H1 (cell line): ENCODE measurements around the gene NEGR1.

ENCODE experiments used
- CHD2 ChIP-seq: IDR thresholded peaks from 2 replicates; pipeline ENCODE4 v1.6.1; 2012; ENCODE audit warnings: low read length, improper control_type of control experiment
- CTCF ChIP-seq, 3 experiments: IDR thresholded peaks; 1 replicate in 2 of 3; 2 replicates in 1 of 3; pipeline versions ENCODE4 v1.5.1 to v1.6.1; 2011; ENCODE audit warnings: low read length in 3 of 3, mild to moderate bottlenecking in 3 of 3, inconsistent platforms in 2 of 3, low read depth in 1 of 3, moderate library complexity in 1 of 3; ENCODE audit not compliant: insufficient read depth in 1 of 3; ENCODE audit errors: control extremely low read depth in 1 of 3
- EP300 ChIP-seq, 2 experiments: IDR thresholded peaks; 1 replicate in 1 of 2; 2 replicates in 1 of 2; pipeline ENCODE4 v1.6.1; 2011 to 2012; ENCODE audit warnings: low read depth in 2 of 2, low read length in 2 of 2, mild to moderate bottlenecking in 2 of 2, borderline replicate concordance in 1 of 2, inconsistent platforms in 1 of 2, moderate library complexity in 1 of 2
- MAFK ChIP-seq: IDR thresholded peaks from 2 replicates; pipeline ENCODE4 v1.6.1; 2012; ENCODE audit warnings: low read depth, mild to moderate bottlenecking, improper control_type of control experiment, low read length
- POLR2A ChIP-seq, 2 experiments: IDR thresholded peaks; 1 replicate in 1 of 2; 2 replicates in 1 of 2; pipeline ENCODE4 v1.6.1; 2011; ENCODE audit warnings: low read depth in 2 of 2, low read length in 2 of 2, mild to moderate bottlenecking in 2 of 2; ENCODE audit errors: control extremely low read depth in 1 of 2
- POLR2AphosphoS5 ChIP-seq: IDR thresholded peaks from 2 replicates; pipeline ENCODE4 v1.6.1; 2011; ENCODE audit warnings: low read depth, low read length
- RFX5 ChIP-seq: IDR thresholded peaks from 2 replicates; pipeline ENCODE4 v1.6.1; 2011; ENCODE audit warnings: low read depth, low read length, improper control_type of control experiment, borderline replicate concordance
- SIN3A ChIP-seq, 2 experiments: IDR thresholded peaks in 1 of 2; conservative IDR thresholded peaks in 1 of 2; 2 replicates each; pipeline ENCODE4 v1.6.1; 2011 to 2012; ENCODE audit warnings: low read length in 2 of 2, improper control_type of control experiment in 1 of 2, low read depth in 1 of 2, mild to moderate bottlenecking in 1 of 2
- SP1 ChIP-seq: IDR thresholded peaks from 2 replicates; pipeline ENCODE4 v1.6.1; 2011; ENCODE audit warnings: low read depth, low read length
- ZNF274 ChIP-seq: IDR thresholded peaks from 2 replicates; pipeline ENCODE4 v1.7.0; 2012; ENCODE audit warnings: low read length, borderline replicate concordance; ENCODE audit errors: extremely low read depth

- TF ChIP-seq CTCF (IDR thresholded peaks at IDR 0.05; ENCODE audit: control extremely low read depth in 1 of 3, insufficient read depth in 1 of 3, low read depth in 1 of 3, low read length in 3 of 3) (no peak), POLR2A (IDR thresholded peaks at IDR 0.05; ENCODE audit: control extremely low read depth in 1 of 2, low read depth in 2 of 2, low read length in 2 of 2) (no peak), ZNF274 (no peak), RFX5 (no peak), SP1 (no peak), POLR2AphosphoS5 (no peak), CHD2 (no peak), SIN3A (conservative IDR thresholded peaks at IDR 0.05 in 1 of 2, IDR thresholded peaks at IDR 0.05 in 1 of 2; ENCODE audit: low read depth in 1 of 2, low read length in 2 of 2) (no peak), EP300 (IDR thresholded peaks at IDR 0.05; ENCODE audit: borderline replicate concordance in 1 of 2, low read depth in 2 of 2, low read length in 2 of 2) (no peak), MAFK (no peak)
Measured at GRCh38 chr1:71653952-71654351, 628.4 kb downstream of the NEGR1 start.
